ENCODE measurements around the gene PARL. TPM values are rescaled to one million over a fixed set of nuclear protein-coding genes. Genes with fewer than 3 reads are reported as not detected.

PARL gene
- total and polyA plus RNA-seq, 2 donors (not counting 3 experiments of a cell fraction or from before 2014, with no cell fraction given), result 38.8 to 48.1 TPM

DNA sequence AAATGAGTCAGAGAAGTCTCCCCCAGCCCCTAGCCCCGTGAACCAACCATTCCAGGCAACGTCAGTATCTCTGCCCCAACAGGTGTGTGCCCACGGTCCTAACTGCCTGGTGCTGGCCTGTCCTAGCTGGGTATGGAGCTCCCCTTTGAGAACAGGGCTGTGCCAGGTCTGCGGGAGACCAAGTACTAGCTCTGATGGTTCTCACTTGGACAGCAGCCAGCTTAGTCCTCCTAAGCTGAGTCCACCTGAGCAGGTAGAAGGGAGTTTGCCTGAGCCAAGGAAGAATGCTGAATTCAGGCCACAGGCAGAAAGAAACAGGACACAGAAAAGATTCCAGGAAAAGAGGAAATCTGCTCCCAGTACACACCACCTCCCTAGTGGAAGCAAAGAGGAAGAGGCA lies 33.1 kb upstream of the PARL start:
- Histone ChIP-seq H3K4me2 (ENCODE audit: insufficient read depth, low read length) (no peak overlapping the region), H4K20me1 (replicated peaks; ENCODE audit: control insufficient read depth, extremely low read depth, insufficient read depth, low read length) (no peaks in the 10 kb centered on the region), H3K9me3 (replicated peaks; ENCODE audit: control insufficient read depth, insufficient read depth, low read length) (no peaks in the 10 kb centered on the region), H3K4me3 (replicated peaks in 1 of 3; ENCODE audit: insufficient read depth in 1 of 3, low read depth in 1 of 3, low read length in 3 of 3) (no peak overlapping the region), H2AFZ (ENCODE audit: low read depth, low read length) (no peak overlapping the region), H3K27me3 (ENCODE audit: control insufficient read depth in 2 of 2, insufficient read depth in 2 of 2, low read length in 2 of 2) (no peaks in the 10 kb centered on the region), H3K36me3 (ENCODE audit: control insufficient read depth in 2 of 2, extremely low read depth in 1 of 2, insufficient read depth in 2 of 2, low read length in 2 of 2) (peaks cover 0 to 10% of the 10 kb centered on the region in 2 experiments), H3K4me1 (ENCODE audit: control insufficient read depth, extremely low read depth, insufficient read depth, low read length) (no peaks in the 10 kb centered on the region), H3K27ac (ENCODE audit: insufficient read depth, low read depth, low read length) (no peak overlapping the region), H3K9ac (replicated peaks; ENCODE audit: extremely low read depth, insufficient read depth, low read length) (no peak overlapping the region), H3K79me2 (ENCODE audit: control insufficient read depth, insufficient read depth, low read length) (no peaks in the 10 kb centered on the region), H3K9me1 (replicated peaks; ENCODE audit: control insufficient read depth, extremely low read depth, insufficient read depth, low read length) (no peaks in the 10 kb centered on the region)
- intact Hi-C loops (cut with micrococcal nuclease) (no loop called here), dilution Hi-C loops (cut with MboI; ENCODE audit: extremely low pct_ligation_motif_present, low sequenced_read_pairs) (no loop called here)
- CTCF ChIA-PET, result interaction anchor here (1.6 to 1.9 kb wide), 2 partner anchors 13 to 22 kb away, joined by 8 to 10 read pairs; no protein-coding TSS in a partner anchor
- FAIRE-seq (no peak), DNase-seq (ENCODE audit: low read depth, low spot score) (no peak)
- no TSS peak for BruUV-seq (replicated peaks)
- TF ChIP-seq, protein P1, sequence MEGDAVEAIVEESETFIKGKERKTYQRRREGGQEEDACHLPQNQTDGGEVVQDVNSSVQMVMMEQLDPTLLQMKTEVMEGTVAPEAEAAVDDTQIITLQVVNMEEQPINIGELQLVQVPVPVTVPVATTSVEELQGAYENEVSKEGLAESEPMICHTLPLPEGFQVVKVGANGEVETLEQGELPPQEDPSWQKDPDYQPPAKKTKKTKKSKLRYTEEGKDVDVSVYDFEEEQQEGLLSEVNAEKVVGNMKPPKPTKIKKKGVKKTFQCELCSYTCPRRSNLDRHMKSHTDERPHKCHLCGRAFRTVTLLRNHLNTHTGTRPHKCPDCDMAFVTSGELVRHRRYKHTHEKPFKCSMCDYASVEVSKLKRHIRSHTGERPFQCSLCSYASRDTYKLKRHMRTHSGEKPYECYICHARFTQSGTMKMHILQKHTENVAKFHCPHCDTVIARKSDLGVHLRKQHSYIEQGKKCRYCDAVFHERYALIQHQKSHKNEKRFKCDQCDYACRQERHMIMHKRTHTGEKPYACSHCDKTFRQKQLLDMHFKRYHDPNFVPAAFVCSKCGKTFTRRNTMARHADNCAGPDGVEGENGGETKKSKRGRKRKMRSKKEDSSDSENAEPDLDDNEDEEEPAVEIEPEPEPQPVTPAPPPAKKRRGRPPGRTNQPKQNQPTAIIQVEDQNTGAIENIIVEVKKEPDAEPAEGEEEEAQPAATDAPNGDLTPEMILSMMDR (IDR thresholded peaks at IDR 0.05; ENCODE audit: extremely low read depth in 1 of 2, insufficient read depth in 1 of 2, low read depth in 1 of 2, low read length in 2 of 2), result no peak
- TF ChIP-seq MYC (IDR thresholded peaks at IDR 0.05; ENCODE audit: low read depth, low read length), result no peak
- TF ChIP-seq, protein P2, sequence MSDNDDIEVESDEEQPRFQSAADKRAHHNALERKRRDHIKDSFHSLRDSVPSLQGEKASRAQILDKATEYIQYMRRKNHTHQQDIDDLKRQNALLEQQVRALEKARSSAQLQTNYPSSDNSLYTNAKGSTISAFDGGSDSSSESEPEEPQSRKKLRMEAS (IDR thresholded peaks at IDR 0.05; ENCODE audit: insufficient read depth, insufficient read length), result no peak
- no peak for TF ChIP-seq GATA2 (IDR thresholded peaks at IDR 0.05; ENCODE audit: insufficient read depth, insufficient read length, low read depth, low read length)
- TF ChIP-seq JUN (IDR thresholded peaks at IDR 0.05; ENCODE audit: borderline replicate concordance, insufficient read depth, insufficient read length, low read depth), result no peak
- no peak for TF ChIP-seq EZH2 (IDR thresholded peaks at IDR 0.05; ENCODE audit: borderline replicate concordance, low read depth, low read length, severe bottlenecking)
- TF ChIP-seq FOS (IDR thresholded peaks at IDR 0.05; ENCODE audit: borderline replicate concordance, insufficient read depth, low read length), result no peak
- no peak for TF ChIP-seq POLR2AphosphoS5 (IDR thresholded peaks at IDR 0.05; ENCODE audit: insufficient read depth, low read depth, low read length)
- no peak for TF ChIP-seq POLR2A (IDR thresholded peaks at IDR 0.05; ENCODE audit: low read depth, low read length)
- POLR2A ChIA-PET, result no interaction called here

All from endothelial cell of umbilical vein (primary cell).